Large intestine (tissue), 3 donors: ENCODE data around the gene ELF4. TPM values are rescaled to one million over a fixed set of nuclear protein-coding genes. Genes with fewer than 3 reads are reported as not detected.

ENCODE experiments used
- DNase-seq, 2 donors: peaks; one replicate each; pipeline versions ENCODE4 v3.0.0 to v3.0.0-alpha.2; 2013
- H3K27ac ChIP-seq: one replicate; pipeline ENCODE4 v1.5.1; 2013; ENCODE audit warnings: low read length
- H3K27me3 ChIP-seq: 2 replicates; pipeline ENCODE4 v1.6.1; 2013; ENCODE audit warnings: low read length; ENCODE audit not compliant: control insufficient read depth, insufficient read depth
- H3K36me3 ChIP-seq: 2 replicates; pipeline ENCODE4 v1.6.1; 2013; ENCODE audit warnings: low read length; ENCODE audit not compliant: control insufficient read depth, insufficient read depth
- H3K4me1 ChIP-seq: one replicate; pipeline ENCODE4 v1.6.1; 2013; ENCODE audit warnings: low read length; ENCODE audit not compliant: control insufficient read depth, insufficient read depth
- H3K4me3 ChIP-seq: one replicate; pipeline ENCODE4 v1.5.1; 2013; ENCODE audit warnings: low read length
- H3K9me3 ChIP-seq: one replicate; pipeline ENCODE4 v1.6.1; 2013; ENCODE audit warnings: mild to moderate bottlenecking, low read depth, low read length, moderate library complexity; ENCODE audit not compliant: control insufficient read depth
- WGBS: methylation state at CpG from one replicate; pipeline ENCODE4 v1.1.5; 2013; ENCODE audit warnings: low lambda C conversion rate; ENCODE audit not compliant: insufficient coverage; 5-methylcytosine and 5-hydroxymethylcytosine counted together
- polyA plus RNA-seq: library from polyadenylated mRNA; unstranded; fragments of 120-200 nt; gene quantifications from one replicate; pipeline ENCODE4 v1.2.1, GENCODE V29; 2013

ELF4 gene
- polyA plus RNA-seq, 1 donor = 32.0 TPM

DNA sequence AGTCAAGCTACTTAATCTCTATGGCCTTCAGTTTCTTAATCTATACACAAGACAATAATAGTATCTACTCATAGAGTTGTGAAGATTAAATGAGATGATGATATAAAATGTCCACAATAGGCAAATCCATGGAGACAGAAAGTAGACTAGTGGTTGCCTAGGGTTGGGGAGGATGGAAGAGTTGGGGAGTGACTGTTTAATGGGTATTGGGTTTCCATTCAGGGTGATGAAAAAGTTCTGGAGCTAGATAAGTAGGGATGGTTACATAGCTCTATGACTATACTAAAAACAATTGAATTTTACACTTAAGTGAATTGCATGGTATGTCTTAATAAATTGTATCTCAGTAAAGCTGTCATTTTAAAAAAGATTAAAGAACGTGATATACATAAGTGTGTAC is 92.2 kb downstream of the ELF4 start:
- Histone ChIP-seq H3K36me3 (peaks cover 45% of the 10 kb centered on the region), H3K27me3 (no peaks in the 10 kb centered on the region), H3K4me1 (no peaks in the 10 kb centered on the region), H3K9me3 (no peaks in the 10 kb centered on the region), H3K4me3 (no peak overlapping the region), H3K27ac (no peak overlapping the region)
- DNase-seq = no peak
- no CpG with 5 or more reads among the region's 1 CpG for WGBS

DNA sequence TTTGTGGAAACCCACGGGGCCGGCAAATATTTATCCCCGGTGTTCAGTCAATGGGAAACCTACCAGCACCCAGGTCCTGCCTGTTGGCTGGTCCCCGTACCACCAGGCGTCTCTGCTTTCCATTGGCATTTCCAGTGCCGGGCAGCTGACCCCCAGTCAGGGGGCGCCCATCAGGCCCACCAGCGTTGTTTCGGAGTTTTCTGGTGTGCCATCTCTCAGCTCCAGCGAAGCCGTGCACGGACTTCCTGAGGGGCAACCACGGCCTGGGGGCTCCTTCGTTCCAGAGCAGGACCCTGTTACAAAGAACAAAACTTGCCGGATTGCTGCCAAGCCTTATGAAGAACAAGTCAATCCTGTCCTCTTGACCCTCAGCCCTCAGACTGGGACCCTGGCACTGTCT is 95.1 kb downstream of the ELF4 start:
- H3K4me3 ChIP-seq = no peak overlapping the region
- no peaks in the 10 kb centered on the region for H3K9me3 ChIP-seq
- H3K27me3 ChIP-seq = no peaks in the 10 kb centered on the region
- WGBS = no CpG with 5 or more reads among the region's 15 CpGs
- no peak overlapping the region for H3K27ac ChIP-seq
- H3K36me3 ChIP-seq = peaks cover 32% of the 10 kb centered on the region
- H3K4me1 ChIP-seq = no peaks in the 10 kb centered on the region
- DNase-seq = no peak

Other genes starting within 250 kb of the ELF4 start
- 20.3 TPM for gene UTP14A, start 204.3 kb downstream of the ELF4 start, polyA plus RNA-seq
- gene BCORL1, start 127.9 kb downstream of the ELF4 start, polyA plus RNA-seq = 18.2 TPM
- gene AIFM1, start 55.3 kb upstream of the ELF4 start, polyA plus RNA-seq = 50.3 TPM
- 1.7 TPM for gene RAB33A, start 61.5 kb upstream of the ELF4 start, polyA plus RNA-seq
- gene ZNF280C, start 158.4 kb upstream of the ELF4 start, polyA plus RNA-seq = 4.7 TPM
- 22.2 TPM for gene SLC25A14, start 229.4 kb upstream of the ELF4 start, polyA plus RNA-seq